IMR-90 (cell line): ENCODE results near the gene STIM1. TPM values are rescaled to one million over a fixed set of nuclear protein-coding genes. Genes with fewer than 3 reads are reported as not detected.

Experiments
- ATAC-seq: fragments of 200-7000 bp; cut with Tn5 transposase; 2 replicates; pipeline ENCODE4 v1.9.1; 2020; ENCODE audit warnings: low read depth, mild to moderate bottlenecking, moderate library complexity
- BruUV-seq: library from RNA; stranded (reverse); fragments of 400-500 nt; replicated peaks from 2 replicates; lab custom pipeline; 2021; lab: Mats Ljungman, UMichigan
- CTCF ChIA-PET: fragments of 300-600 bp; formaldehyde crosslinking; extraction: SDS; loops from one replicate; lab custom pipeline; 2021; ENCODE audit warnings: antibody characterized with exemption; lab: Yijun Ruan, JAX
- POLR2A ChIA-PET: fragments of 300-600 bp; sonication (Branson Sonifier 250); formaldehyde crosslinking; loops from one replicate; lab custom pipeline; 2022; ENCODE audit warnings: antibody characterized with exemption; ENCODE audit not compliant: unreplicated experiment; lab: Charles Lee
- DNase-seq: peaks from one replicate; pipeline ENCODE4 v3.0.0; 2013
- H2AFZ ChIP-seq: replicated peaks from 2 replicates; pipeline ENCODE3; 2013; ENCODE audit warnings: low read length, mild to moderate bottlenecking; ENCODE audit not compliant: poor library complexity
- H2AK5ac ChIP-seq: 2 replicates; pipeline ENCODE4 v1.6.1; 2013; ENCODE audit warnings: low read depth, low read length, inconsistent platforms
- H2AK9ac ChIP-seq: replicated peaks from 2 replicates; pipeline ENCODE3; 2013; ENCODE audit warnings: mild to moderate bottlenecking, low read depth, low read length, moderate library complexity; ENCODE audit not compliant: poor library complexity
- H2BK120ac ChIP-seq: 2 replicates; pipeline ENCODE4 v1.6.1; 2013; ENCODE audit warnings: low read depth, low read length, inconsistent platforms
- H2BK15ac ChIP-seq: 3 replicates; pipeline ENCODE4 v1.6.1; 2013; ENCODE audit warnings: low read depth, low read length, inconsistent platforms
- H2BK20ac ChIP-seq: 2 replicates; pipeline ENCODE4 v1.6.1; 2013; ENCODE audit warnings: low read depth, mild to moderate bottlenecking, inconsistent platforms, low read length, moderate library complexity
- H2BK5ac ChIP-seq: 2 replicates; pipeline ENCODE4 v1.6.1; 2013; ENCODE audit warnings: mild to moderate bottlenecking, low read depth, low read length, inconsistent platforms; ENCODE audit not compliant: poor library complexity, severe bottlenecking
- H3K14ac ChIP-seq: replicated peaks from 2 replicates; pipeline ENCODE4 v1.6.1; 2013; ENCODE audit warnings: low read depth, low read length, inconsistent platforms
- H3K18ac ChIP-seq: 2 replicates; pipeline ENCODE4 v1.6.1; 2013; ENCODE audit warnings: low read depth, low read length, control low read depth
- H3K23ac ChIP-seq: 2 replicates; pipeline ENCODE4 v1.6.1; 2013; ENCODE audit warnings: low read depth, low read length, inconsistent platforms
- H3K27ac ChIP-seq: 2 replicates; pipeline ENCODE4 v1.5.1; 2013; ENCODE audit warnings: mild to moderate bottlenecking, control low read depth, low read length; ENCODE audit not compliant: insufficient read depth
- H3K27me3 ChIP-seq: 2 replicates; pipeline ENCODE4 v1.6.1; 2013; ENCODE audit warnings: low read length; ENCODE audit not compliant: control insufficient read depth, insufficient read depth
- H3K36me3 ChIP-seq: 2 replicates; pipeline ENCODE4 v1.6.1; 2013; ENCODE audit warnings: low read length, mixed read lengths; ENCODE audit not compliant: control insufficient read depth, insufficient read depth
- H3K4ac ChIP-seq: 2 replicates; pipeline ENCODE4 v1.6.1; 2013; ENCODE audit warnings: low read depth, low read length, inconsistent platforms
- H3K4me1 ChIP-seq: 2 replicates; pipeline ENCODE4 v1.6.1; 2013; ENCODE audit warnings: low read length, mixed read lengths; ENCODE audit not compliant: control insufficient read depth, insufficient read depth
- H3K4me2 ChIP-seq: 2 replicates; pipeline ENCODE4 v1.6.1; 2013; ENCODE audit warnings: low read depth, mild to moderate bottlenecking, control low read depth, low read length, moderate library complexity
- H3K4me3 ChIP-seq: 2 replicates; pipeline ENCODE4 v1.5.1; 2013; ENCODE audit warnings: low read depth, mild to moderate bottlenecking, control low read depth, low read length, moderate library complexity; ENCODE audit not compliant: insufficient read depth
- H3K56ac ChIP-seq: 2 replicates; pipeline ENCODE4 v1.6.1; 2013; ENCODE audit warnings: low read length, inconsistent platforms; ENCODE audit not compliant: insufficient read depth; ENCODE audit errors: extremely low read depth
- H3K79me1 ChIP-seq, 2 experiments: 2 replicates each; pipeline ENCODE4 v1.6.1; 2013; ENCODE audit warnings: low read length in 2 of 2, inconsistent platforms in 1 of 2, low read depth in 1 of 2
- H3K9ac ChIP-seq: 2 replicates; pipeline ENCODE4 v1.6.1; 2013; ENCODE audit warnings: low read depth, low read length, control low read depth
- H3K9me1 ChIP-seq: 2 replicates; pipeline ENCODE4 v1.6.1; 2013; ENCODE audit warnings: low read length, inconsistent platforms; ENCODE audit not compliant: insufficient read depth
- H3K9me3 ChIP-seq: 2 replicates; pipeline ENCODE4 v1.6.1; 2013; ENCODE audit warnings: low read length; ENCODE audit not compliant: control insufficient read depth, insufficient read depth
- H4K20me1 ChIP-seq: 2 replicates; pipeline ENCODE4 v1.6.1; 2013; ENCODE audit warnings: low read length, inconsistent platforms; ENCODE audit not compliant: insufficient read depth
- H4K5ac ChIP-seq: 2 replicates; pipeline ENCODE4 v1.6.1; 2013; ENCODE audit warnings: mild to moderate bottlenecking, low read depth, low read length, control low read depth
- H4K8ac ChIP-seq, 2 experiments: 2 replicates each; pipeline ENCODE4 v1.6.1; 2013; ENCODE audit warnings: low read depth in 2 of 2, low read length in 2 of 2, control low read depth in 1 of 2, inconsistent platforms in 1 of 2
- H4K91ac ChIP-seq: 2 replicates; pipeline ENCODE4 v1.6.1; 2013; ENCODE audit warnings: low read depth, low read length, inconsistent platforms; ENCODE audit not compliant: insufficient read depth
- CTCF ChIP-seq: conservative IDR thresholded peaks from 2 replicates; pipeline ENCODE4 v1.5.1; 2012; ENCODE audit warnings: mild to moderate bottlenecking, low read depth, low read length, improper control_type of control experiment
- FOS ChIP-seq: fragments of 150-350 bp; IDR thresholded peaks from 2 replicates; pipeline ENCODE4 v1.6.1; 2016; ENCODE audit warnings: low read depth, low read length
- WGBS, 2 experiments: methylation state at CpG; one replicate each; pipeline versions ENCODE4 v1.1.5 to v1.1.7; 2013; ENCODE audit warnings: missing lambda C conversion rate in 2 of 2; ENCODE audit not compliant: insufficient read length in 1 of 2; ENCODE audit errors: extremely low coverage in 2 of 2; 5-methylcytosine and 5-hydroxymethylcytosine counted together
- dilution Hi-C: fragments of 300-500 bp; cut with HindIII; formaldehyde crosslinking; loops from one replicate; pipeline ENCODE4 v1.14.3; 2018; ENCODE audit warnings: low sequenced_read_pairs; ENCODE audit not compliant: unreplicated experiment
- in situ Hi-C: fragments of 300-500 bp; cut with MboI; formaldehyde crosslinking; loops from 3 replicates; pipeline ENCODE4 v1.14.3; 2019; ENCODE audit warnings: low sequenced_read_pairs, inconsistent platforms, mixed read lengths
- intact Hi-C: fragments of 100-400 bp; cut with micrococcal nuclease; formaldehyde crosslinking; loops from 2 replicates; pipeline ENCODE4 v1.10.0; 2022
- polyA plus RNA-seq, 3 experiments: library from polyadenylated mRNA; depleted of rRNA; stranded (reverse); fragments of >200 nt; gene quantifications; 2 replicates each; pipeline ENCODE4 v1.2.3, GENCODE V29; 2012; ENCODE audit warnings: low replicate concordance in 1 of 3
- total RNA-seq: library from RNA; depleted of rRNA; stranded (reverse); fragments of >200 nt; gene quantifications from 2 replicates; pipeline ENCODE4 v1.2.3, GENCODE V29; 2012

Gene STIM1
- total and polyA plus RNA-seq, 2 of the 4 experiments (the other 2 are of a cell fraction): 17.9 to 23.0 TPM

- CTCF ChIA-PET: interaction anchor here (0.6 to 1.6 kb wide), 4 partner anchors 14 to 259 kb away, joined by 3 to 5 read pairs (median 4); no protein-coding TSS in a partner anchor
Observed at GRCh38 chr11:3939651-3940190, 84.3 kb downstream of the STIM1 start.

More at GRCh38 chr11:3939651-3940190, 84.3 kb downstream of the STIM1 start:
- peak; percentile 56 for ATAC-seq
- peak overlapping the region; percentile 88 for H3K4me2 ChIP-seq
- peaks cover 22% of the 10 kb centered on the region for H3K4me1 ChIP-seq
- H3K27ac ChIP-seq: peak overlapping the region; percentile 86; the same call in 1 of the 2 replicates
- peak overlapping the region; percentile 26 to 85 for H4K8ac ChIP-seq
- H3K23ac ChIP-seq: peak overlapping the region; percentile 79; the same call in 1 of the 2 replicates
- H4K20me1 ChIP-seq: no peaks in the 10 kb centered on the region; the same call in 1 of the 2 replicates
- H2AK9ac ChIP-seq: no peak overlapping the region
- WGBS, 2 experiments: no CpG with 5 or more reads among the region's 2 CpGs
- TF ChIP-seq CTCF (no peak), FOS (peak; percentile 43; the same call in 1 of the 2 replicates)
- H3K4ac ChIP-seq: peak overlapping the region; percentile 95
- peak overlapping the region; percentile 85 for H3K14ac ChIP-seq
- peak; percentile 74 for DNase-seq
- no TSS peak for BruUV-seq
- in situ Hi-C loops (no loop called here), intact Hi-C loops (loop anchor here (5.0 kb wide), 1 partner anchor 82 kb away; the partner anchor contains the start of gene STIM1), dilution Hi-C loops (no loop called here)
- peak overlapping the region; percentile 95; the same call in 1 of the 2 replicates for H2AK5ac ChIP-seq
- peak overlapping the region; percentile 28 for H2AFZ ChIP-seq
- H4K5ac ChIP-seq: peak overlapping the region; percentile 89
- no peaks in the 10 kb centered on the region for H3K36me3 ChIP-seq
- no peak overlapping the region for H3K56ac ChIP-seq
- H3K18ac ChIP-seq: peak overlapping the region; percentile 98
- no peak overlapping the region for H3K4me3 ChIP-seq
- H2BK5ac ChIP-seq: peak overlapping the region; percentile 88
- peak overlapping the region; percentile 94; the same call in 2 of the 3 replicates for H2BK15ac ChIP-seq
- no peaks in the 10 kb centered on the region for H3K27me3 ChIP-seq
- peak overlapping the region; percentile 94 for H2BK120ac ChIP-seq
- peak overlapping the region; percentile 91 for H4K91ac ChIP-seq
- POLR2A ChIA-PET: no interaction called here
- no peaks in the 10 kb centered on the region for H3K9me3 ChIP-seq
- H3K9me1 ChIP-seq: peaks cover 8% of the 10 kb centered on the region
- H3K79me1 ChIP-seq: peaks cover 12 to 21% of the 10 kb centered on the region in 2 experiments
- peak overlapping the region; percentile 97 for H2BK20ac ChIP-seq
- peak overlapping the region; percentile 56; the same call in 1 of the 2 replicates for H3K9ac ChIP-seq
